Measurements from ENCODE around the gene GALNT2. TPM values are rescaled to one million over a fixed set of nuclear protein-coding genes. Genes with fewer than 3 reads are reported as not detected.

The GALNT2 gene
- polyA plus RNA-seq, 3 donors, result 19.6 to 25.6 (median 23.4) TPM

DNA sequence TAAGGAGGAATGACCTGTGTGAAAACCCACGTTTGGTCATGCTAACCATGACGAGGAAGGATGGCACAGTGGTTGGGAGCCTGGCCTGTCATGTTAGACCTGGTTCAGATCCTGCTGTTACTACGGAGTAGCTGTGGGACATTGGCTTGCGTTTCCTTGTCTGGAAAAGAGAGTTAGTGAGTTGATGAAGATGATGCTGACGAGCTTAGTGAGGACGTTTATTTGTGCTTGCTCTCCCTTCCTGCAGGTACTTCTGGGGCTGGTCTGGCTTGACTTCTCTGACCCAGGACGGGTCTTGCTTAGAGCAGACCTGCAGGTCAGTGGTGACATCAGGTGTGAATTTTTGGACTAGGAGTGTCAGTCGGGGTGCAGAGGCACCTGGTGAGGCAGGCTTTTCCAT is 14.7 kb downstream of the GALNT2 start:
- no peak overlapping the region for H3K4me3 ChIP-seq (replicated peaks in 1 of 3; ENCODE audit: low read depth in 2 of 3, low read length in 3 of 3)
- no peak overlapping the region for H3K9ac ChIP-seq (ENCODE audit: insufficient read depth, low read length, poor library complexity, severe bottlenecking)
- Mint-ChIP-seq H3K9me3 (peaks cover 6 to 15% (median 11%) of the 10 kb centered on the region in 7 donors), H3K4me3 (no peak overlapping the region), H3K27ac (peak overlapping the region in 1 of 7 donors; percentile 2), H3K36me3 (peaks cover 18 to 39% of the 10 kb centered on the region in 2 donors), H3K27me3 (ENCODE audit: low read depth in 3 of 3) (peaks cover 0 to 4% (median 0%) of the 10 kb centered on the region in 3 donors), H3K4me1 (peaks cover 27% of the 10 kb centered on the region)
- no peak overlapping the region for H3K4me2 ChIP-seq (replicated peaks; ENCODE audit: extremely low read depth, low read length, poor library complexity, severe bottlenecking)
- TF ChIP-seq, protein P1, sequence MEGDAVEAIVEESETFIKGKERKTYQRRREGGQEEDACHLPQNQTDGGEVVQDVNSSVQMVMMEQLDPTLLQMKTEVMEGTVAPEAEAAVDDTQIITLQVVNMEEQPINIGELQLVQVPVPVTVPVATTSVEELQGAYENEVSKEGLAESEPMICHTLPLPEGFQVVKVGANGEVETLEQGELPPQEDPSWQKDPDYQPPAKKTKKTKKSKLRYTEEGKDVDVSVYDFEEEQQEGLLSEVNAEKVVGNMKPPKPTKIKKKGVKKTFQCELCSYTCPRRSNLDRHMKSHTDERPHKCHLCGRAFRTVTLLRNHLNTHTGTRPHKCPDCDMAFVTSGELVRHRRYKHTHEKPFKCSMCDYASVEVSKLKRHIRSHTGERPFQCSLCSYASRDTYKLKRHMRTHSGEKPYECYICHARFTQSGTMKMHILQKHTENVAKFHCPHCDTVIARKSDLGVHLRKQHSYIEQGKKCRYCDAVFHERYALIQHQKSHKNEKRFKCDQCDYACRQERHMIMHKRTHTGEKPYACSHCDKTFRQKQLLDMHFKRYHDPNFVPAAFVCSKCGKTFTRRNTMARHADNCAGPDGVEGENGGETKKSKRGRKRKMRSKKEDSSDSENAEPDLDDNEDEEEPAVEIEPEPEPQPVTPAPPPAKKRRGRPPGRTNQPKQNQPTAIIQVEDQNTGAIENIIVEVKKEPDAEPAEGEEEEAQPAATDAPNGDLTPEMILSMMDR (IDR thresholded peaks at IDR 0.05), result no peak
- H3K27me3 ChIP-seq (ENCODE audit: control insufficient read depth in 2 of 2, insufficient read depth in 2 of 2, low read length in 2 of 2), result no peaks in the 10 kb centered on the region
- H3K9me3 ChIP-seq (replicated peaks in 1 of 2; ENCODE audit: control insufficient read depth in 1 of 2, insufficient read depth in 1 of 2, low read length in 2 of 2), result peaks cover 9 to 12% of the 10 kb centered on the region in 2 donors
- no peak for DNase-seq
- intact Hi-C loops (cut with micrococcal nuclease), result no loop called here
- WGBS (ENCODE audit: insufficient coverage), result 98% methylated on average over 8 of the region's 8 CpGs
- H3K36me3 ChIP-seq (replicated peaks in 1 of 2; ENCODE audit: control insufficient read depth in 1 of 2, insufficient read depth in 2 of 2, low read length in 2 of 2), result peaks cover 0 to 37% of the 10 kb centered on the region in 2 donors
- H2AFZ ChIP-seq (ENCODE audit: insufficient read depth, low read depth, low read length, poor library complexity, severe bottlenecking), result no peak overlapping the region
- H3K79me2 ChIP-seq (ENCODE audit: insufficient read depth, low read length), result peaks cover 100% of the 10 kb centered on the region
- H3K27ac ChIP-seq (ENCODE audit: low read depth in 1 of 2, low read length in 2 of 2), result no peak overlapping the region
- no peaks in the 10 kb centered on the region for H3K4me1 ChIP-seq (ENCODE audit: control insufficient read depth in 1 of 2, insufficient read depth in 2 of 2, low read length in 2 of 2)
- peaks cover 100% of the 10 kb centered on the region for H4K20me1 ChIP-seq (ENCODE audit: insufficient read depth, low read length)

DNA sequence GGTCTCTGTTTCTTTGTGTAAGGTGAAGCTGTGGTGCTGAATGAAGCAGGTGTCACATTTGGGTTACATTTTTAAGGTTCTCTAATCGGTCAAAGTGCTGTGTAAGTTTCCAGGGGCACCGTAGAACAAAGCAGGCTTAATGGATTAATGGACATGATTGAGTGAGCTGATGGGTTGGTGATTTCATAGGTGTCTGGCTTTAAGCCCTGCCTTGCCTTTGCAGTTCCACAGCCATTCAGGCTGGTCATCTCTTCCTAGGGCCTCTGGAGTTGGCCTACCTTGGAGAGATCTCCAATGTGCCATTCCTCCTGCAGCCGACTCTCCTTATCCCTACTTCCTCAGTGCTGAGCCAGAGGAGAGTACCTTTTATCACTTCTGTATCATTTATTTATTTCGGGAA is 15.2 kb downstream of the GALNT2 start:
- Mint-ChIP-seq H3K27me3 (ENCODE audit: low read depth in 3 of 3) (peaks cover 0 to 4% (median 0%) of the 10 kb centered on the region in 3 donors), H3K36me3 (peaks cover 16 to 35% of the 10 kb centered on the region in 2 donors), H3K4me1 (peaks cover 27% of the 10 kb centered on the region), H3K4me3 (no peak overlapping the region), H3K9me3 (peaks cover 6 to 15% (median 11%) of the 10 kb centered on the region in 7 donors), H3K27ac (peak overlapping the region in 3 of 7 donors; percentile 2 to 75 (median 63))
- Histone ChIP-seq H3K9me3 (replicated peaks in 1 of 2; ENCODE audit: control insufficient read depth in 1 of 2, insufficient read depth in 1 of 2, low read length in 2 of 2) (peaks cover 9 to 12% of the 10 kb centered on the region in 2 donors), H3K36me3 (replicated peaks in 1 of 2; ENCODE audit: control insufficient read depth in 1 of 2, insufficient read depth in 2 of 2, low read length in 2 of 2) (peaks cover 0 to 32% of the 10 kb centered on the region in 2 donors), H4K20me1 (ENCODE audit: insufficient read depth, low read length) (peaks cover 100% of the 10 kb centered on the region), H3K4me1 (ENCODE audit: control insufficient read depth in 1 of 2, insufficient read depth in 2 of 2, low read length in 2 of 2) (no peaks in the 10 kb centered on the region), H3K4me2 (replicated peaks; ENCODE audit: extremely low read depth, low read length, poor library complexity, severe bottlenecking) (no peak overlapping the region), H3K27me3 (ENCODE audit: control insufficient read depth in 2 of 2, insufficient read depth in 2 of 2, low read length in 2 of 2) (no peaks in the 10 kb centered on the region), H2AFZ (ENCODE audit: insufficient read depth, low read depth, low read length, poor library complexity, severe bottlenecking) (no peak overlapping the region), H3K4me3 (replicated peaks in 1 of 3; ENCODE audit: low read depth in 2 of 3, low read length in 3 of 3) (no peak overlapping the region), H3K27ac (ENCODE audit: low read depth in 1 of 2, low read length in 2 of 2) (no peak overlapping the region), H3K79me2 (ENCODE audit: insufficient read depth, low read length) (peaks cover 100% of the 10 kb centered on the region), H3K9ac (ENCODE audit: insufficient read depth, low read length, poor library complexity, severe bottlenecking) (no peak overlapping the region)
- TF ChIP-seq, protein P1 (IDR thresholded peaks at IDR 0.05), result no peak
- 100% methylated on average over 2 of the region's 4 CpGs for WGBS (ENCODE audit: insufficient coverage)
- intact Hi-C loops (cut with micrococcal nuclease), result no loop called here
- DNase-seq, result no peak

Measured in CD14-positive monocyte (primary cell).